Psoas muscle (tissue), 8 donors: Measurements from ENCODE around the gene TRPM7. TPM values are rescaled to one million over a fixed set of nuclear protein-coding genes. Genes with fewer than 3 reads are reported as not detected.

ENCODE experiments used
- ATAC-seq, 4 donors: fragments of 200-7000 bp; cut with Tn5 transposase; one replicate each; pipeline ENCODE4 v1.9.1; 2020; ENCODE audit warnings: moderate library complexity in 3 of 4, mild to moderate bottlenecking in 2 of 4
- DNase-seq, 2 donors: peaks; one replicate each; pipeline ENCODE4 v3.0.0-alpha.2; 2020
- H3K27ac ChIP-seq: fragments of 200-600 bp; one replicate; pipeline ENCODE4 v1.8.0; 2022
- H3K27me3 ChIP-seq, 3 donors: fragments of 200-600 bp in 1 of 3; one replicate each; pipeline versions ENCODE4 v1.6.1 to v1.8.0; 2013 to 2022; ENCODE audit warnings: low read length in 2 of 3, mild to moderate bottlenecking in 2 of 3, moderate library complexity in 1 of 3; ENCODE audit not compliant: insufficient read depth in 3 of 3
- H3K36me3 ChIP-seq, 2 donors: fragments of 200-600 bp in 1 of 2; one replicate each; pipeline versions ENCODE4 v1.6.1 to v1.8.0; 2013 to 2022; ENCODE audit warnings: low read depth in 1 of 2, mild to moderate bottlenecking in 1 of 2, moderate library complexity in 1 of 2; ENCODE audit not compliant: insufficient read depth in 1 of 2
- H3K4me1 ChIP-seq: fragments of 200-600 bp; one replicate; pipeline ENCODE4 v1.8.0; 2022
- H3K4me3 ChIP-seq: fragments of 200-600 bp; one replicate; pipeline ENCODE4 v1.8.0; 2022; ENCODE audit warnings: mild to moderate bottlenecking
- H3K9me3 ChIP-seq: fragments of 200-600 bp; one replicate; pipeline ENCODE4 v1.8.0; 2022
- CTCF ChIP-seq: fragments of 200-600 bp; IDR thresholded peaks from one replicate; pipeline ENCODE4 v1.8.0; 2022; ENCODE audit warnings: antibody characterized with exemption
- WGBS, 3 donors: extraction: QIAGEN DNeasy Blood & Tissue Kit; methylation state at CpG; one replicate each; pipeline versions ENCODE4 v1.1.6 to v1.1.7; 2013; 5-methylcytosine and 5-hydroxymethylcytosine counted together
- intact Hi-C, 2 donors: fragments of 100-400 bp; cut with DNase I; formaldehyde crosslinking; loops; one replicate each; pipeline versions ENCODE4 v1.11.0 to v1.14.2; 2022
- long read RNA-seq, 2 donors: library from polyadenylated mRNA; unstranded; transcript quantifications; one replicate each; pipeline ENCODE4 v2.0.0, GENCODE V29; 2021
- polyA plus RNA-seq, 3 donors: library from polyadenylated mRNA; stranded (reverse); fragments of 200-250 nt; gene quantifications; one replicate each; pipeline ENCODE4 v1.2.3, GENCODE V29; 2013
- total RNA-seq, 4 donors: library from RNA; stranded (reverse); fragmentation: NEBNext Ultra II Directional in 2 of 4; extraction: Animal tissue kit (Norgen Biotek cat#: 25700) in 2 of 4; gene quantifications; one replicate each; pipeline versions ENCODE4 v1.2.1 to v1.2.4, GENCODE V29; 2021 to 2023
- donor health status: healthy with polysubstance abuse.
- donor health status: DM: no; HTN: no; CAD: no; lungs with moderate emphysema.
- donor health status: Bipolar disorder and iron deficiency.
- donor health status: healthy.
- donor health status: DM: yes; HTN: yes; CAD: no.
- donor health status: DM: no; HTN: no; CAD: no.
- donor health status: DM: no; HTN: no; CAD: no.
- donor health status: DM: yes; HTN: yes; CAD: no.

The TRPM7 gene
- total RNA-seq (10 to 100 TPM in 3 of 4 donors, 1 to 10 TPM in 1; 8.0 to 11.4 (median 10.7) TPM), polyA plus RNA-seq (1 to 10 TPM; 4.2 to 9.3 (median 4.2) TPM)
- long read RNA-seq, donor 1 = 0 reads
- long read RNA-seq, donor 2, partial matches to known transcripts = 1 of 3 reads
- long read RNA-seq, donor 2, other reads (novel, unspliced or antisense) = 2 of 3 reads

- Histone ChIP-seq H3K27me3 (no peaks in the 10 kb centered on the region), H3K4me1 (peaks cover 22% of the 10 kb centered on the region), H3K27ac (peak within 1 kb of the TSS; percentile 95), H3K36me3 (peaks cover 2 to 22% of the 10 kb centered on the region in 2 donors), H3K9me3 (no peaks in the 10 kb centered on the region), H3K4me3 (peak within 1 kb of the TSS; percentile 98)
- WGBS, 3 donors = 0 to 1% (median 0%) methylated on average over 62 to 80 of the region's 80 CpGs
- no peak for TF ChIP-seq CTCF
- intact Hi-C loops = loop anchor here in 1 of 2 donors (5.0 kb wide), 1 partner anchor 191 kb away; no protein-coding TSS in a partner anchor
- DNase-seq (peak; percentile 94 to 95), ATAC-seq (peak; percentile 97 to 98 (median 97))
These were observed at the start of gene TRPM7 for GRCh38 chr15:50686469-50687301. Gene TRPM7 (minus strand): TSS chr15:50686797. CDS start chr15:50686533, 264 bp downstream.

- Histone ChIP-seq H3K36me3 (peaks cover 2 to 100% of the 10 kb centered on the region in 2 donors), H3K27ac (no peak overlapping the region), H3K4me3 (no peak overlapping the region), H3K9me3 (no peaks in the 10 kb centered on the region), H3K27me3 (no peaks in the 10 kb centered on the region), H3K4me1 (no peaks in the 10 kb centered on the region)
- no peak for DNase-seq
- intact Hi-C loops = no loop called here
- ATAC-seq = peak in 1 of 4 donors; percentile 11
- no peak for TF ChIP-seq CTCF
- WGBS, 3 donors = 78 to 94% (median 82%) methylated on average over 4 of the region's 4 CpGs
These were observed 48.6 kb upstream of the TRPM7 start for GRCh38 chr15:50735156-50735555.

GRCh38 chr15:50726315-50726714, 39.7 kb upstream of the TRPM7 start:
- Histone ChIP-seq H3K9me3 (no peaks in the 10 kb centered on the region), H3K27me3 (no peaks in the 10 kb centered on the region), H3K4me1 (no peaks in the 10 kb centered on the region), H3K27ac (no peak overlapping the region), H3K4me3 (no peak overlapping the region), H3K36me3 (peaks cover 8 to 100% of the 10 kb centered on the region in 2 donors)
- intact Hi-C loops = no loop called here
- WGBS, 3 donors = 94 to 97% (median 96%) methylated on average over 1 of the region's 1 CpG
- TF ChIP-seq CTCF = no peak
- DNase-seq (no peak), ATAC-seq (no peak)

- Histone ChIP-seq H3K36me3 (peaks cover 6 to 100% of the 10 kb centered on the region in 2 donors), H3K4me1 (no peaks in the 10 kb centered on the region), H3K4me3 (no peak overlapping the region), H3K27ac (no peak overlapping the region), H3K9me3 (no peaks in the 10 kb centered on the region), H3K27me3 (no peaks in the 10 kb centered on the region)
- ATAC-seq = no peak
- DNase-seq = no peak
- 76 to 92% (median 79%) methylated on average over 1 of the region's 1 CpG for whole genome bisulfite sequencing, 3 donors
- intact Hi-C loops = loop anchor here in 1 of 2 donors (10.0 kb wide), 1 partner anchor 124 kb away; no protein-coding TSS in a partner anchor
- no peak for TF ChIP-seq CTCF
These were observed 32.1 kb upstream of the TRPM7 start for GRCh38 chr15:50718700-50719125.
